C4-2B (cell line): ENCODE measurements around the gene UFC1.
"Not testable (repeated sequence)": the region's sequence is repeated elsewhere in the genome, so short reads cannot be mapped to it uniquely, and the experiment has no call there.

Source experiments
- H3K27ac ChIP-seq: fragments of 450-650 bp; 2 replicates; pipeline ENCODE4 v1.5.1; 2017
- ZFX ChIP-seq: fragments of 450-650 bp; IDR thresholded peaks from 2 replicates; pipeline ENCODE4 v1.6.1; 2017
- TF ChIP-seq, protein P1 (sequence below): fragments of 450-650 bp; conservative IDR thresholded peaks from 2 replicates; pipeline ENCODE4 v1.5.1; 2017; ENCODE audit warnings: mild to moderate bottlenecking

UFC1 gene

DNA sequence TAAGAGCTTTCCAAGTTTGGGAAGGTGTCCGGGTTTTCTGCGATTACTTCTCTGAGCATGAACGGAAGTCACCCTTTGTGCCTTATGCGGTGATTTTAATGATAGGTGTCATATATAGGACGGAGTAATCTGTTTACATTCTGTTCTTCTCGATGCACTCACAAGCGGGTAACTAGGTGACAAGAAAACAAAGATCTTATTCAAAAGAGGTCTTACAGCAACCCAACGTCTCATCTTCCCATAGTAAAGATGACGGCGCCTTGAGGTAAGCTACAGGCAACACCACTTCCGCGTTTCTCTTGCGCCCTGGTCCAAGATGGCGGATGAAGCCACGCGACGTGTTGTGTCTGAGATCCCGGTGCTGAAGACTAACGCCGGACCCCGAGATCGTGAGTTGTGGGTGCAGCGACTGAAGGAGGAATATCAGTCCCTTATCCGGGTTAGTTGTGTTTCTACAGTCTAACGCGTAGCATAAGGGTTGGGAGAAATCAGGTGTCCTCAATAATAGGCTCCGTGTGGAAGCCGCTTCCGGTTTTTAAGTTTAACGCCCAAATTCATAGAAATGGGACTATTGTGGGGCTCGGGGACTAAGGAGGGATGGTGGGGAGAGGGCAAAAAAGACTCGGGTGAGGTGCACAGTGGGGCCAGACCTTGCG lies at the start of gene UFC1:
Gene UFC1, plus strand, starts transcription at position 297 of the 656 bp plus-strand sequence. Its CDS starts 20 bp downstream, at position 317.
- TF ChIP-seq, protein P1, sequence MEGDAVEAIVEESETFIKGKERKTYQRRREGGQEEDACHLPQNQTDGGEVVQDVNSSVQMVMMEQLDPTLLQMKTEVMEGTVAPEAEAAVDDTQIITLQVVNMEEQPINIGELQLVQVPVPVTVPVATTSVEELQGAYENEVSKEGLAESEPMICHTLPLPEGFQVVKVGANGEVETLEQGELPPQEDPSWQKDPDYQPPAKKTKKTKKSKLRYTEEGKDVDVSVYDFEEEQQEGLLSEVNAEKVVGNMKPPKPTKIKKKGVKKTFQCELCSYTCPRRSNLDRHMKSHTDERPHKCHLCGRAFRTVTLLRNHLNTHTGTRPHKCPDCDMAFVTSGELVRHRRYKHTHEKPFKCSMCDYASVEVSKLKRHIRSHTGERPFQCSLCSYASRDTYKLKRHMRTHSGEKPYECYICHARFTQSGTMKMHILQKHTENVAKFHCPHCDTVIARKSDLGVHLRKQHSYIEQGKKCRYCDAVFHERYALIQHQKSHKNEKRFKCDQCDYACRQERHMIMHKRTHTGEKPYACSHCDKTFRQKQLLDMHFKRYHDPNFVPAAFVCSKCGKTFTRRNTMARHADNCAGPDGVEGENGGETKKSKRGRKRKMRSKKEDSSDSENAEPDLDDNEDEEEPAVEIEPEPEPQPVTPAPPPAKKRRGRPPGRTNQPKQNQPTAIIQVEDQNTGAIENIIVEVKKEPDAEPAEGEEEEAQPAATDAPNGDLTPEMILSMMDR = no peak
- TF ChIP-seq ZFX = no peak
- peak within 1 kb of the TSS; percentile 98 for H3K27ac ChIP-seq

GRCh38 chr1:161106431-161106830 lies 47.3 kb upstream of the UFC1 start:
- TF ChIP-seq ZFX = no peak
- TF ChIP-seq, protein P1 = no peak
- H3K27ac ChIP-seq = no peak overlapping the region

- no peak overlapping the region for H3K27ac ChIP-seq
- TF ChIP-seq ZFX = no peak
- TF ChIP-seq, protein P1 = no peak
Observed at GRCh38 chr1:161111117-161111516, 42.7 kb upstream of the UFC1 start.

- TF ChIP-seq, protein P1 = no peak
- no peak for TF ChIP-seq ZFX
- no peak overlapping the region for H3K27ac ChIP-seq
Observed at GRCh38 chr1:161111527-161111926, 42.3 kb upstream of the UFC1 start.

DNA sequence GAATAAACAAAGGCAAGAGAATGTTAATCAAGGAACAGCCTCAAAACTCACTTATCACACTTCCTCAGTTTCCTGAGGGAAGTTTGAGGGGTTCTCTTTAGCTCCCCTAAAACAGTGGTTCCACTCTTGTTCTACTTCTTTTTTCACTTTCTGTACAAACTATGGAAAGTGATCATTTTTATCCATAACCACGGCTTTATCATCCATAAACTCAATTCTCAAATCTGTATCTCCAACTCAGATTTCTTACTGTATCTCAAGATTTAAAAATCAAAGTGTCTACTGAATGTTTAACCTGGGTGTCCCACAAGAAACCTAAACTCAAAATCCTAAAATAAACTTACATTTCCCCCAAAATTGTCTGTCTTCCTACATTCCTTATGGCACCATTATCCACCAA lies 39.9 kb upstream of the UFC1 start:
- no peak overlapping the region for H3K27ac ChIP-seq
- TF ChIP-seq, protein P1 = no peak
- no peak for TF ChIP-seq ZFX

DNA sequence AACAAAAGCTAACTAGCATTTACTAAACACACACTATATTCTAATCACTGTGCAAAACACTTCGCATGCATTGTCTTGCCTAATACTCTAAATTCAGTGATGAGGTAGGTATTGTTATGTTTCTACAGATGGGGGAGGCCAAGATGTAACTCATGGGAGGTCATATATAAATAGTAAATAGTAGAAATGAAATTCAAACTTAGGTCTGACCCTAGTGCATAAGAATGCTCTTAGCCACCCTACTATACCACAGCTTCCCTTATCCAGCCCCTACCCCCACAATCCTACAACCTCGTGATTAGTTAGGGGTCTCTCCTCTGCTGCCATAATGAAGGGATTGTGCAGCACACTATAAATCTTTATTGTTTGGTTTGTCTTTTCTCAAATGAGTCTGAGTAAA lies 39.2 kb upstream of the UFC1 start:
- TF ChIP-seq ZFX = no peak
- TF ChIP-seq, protein P1 = no peak
- H3K27ac ChIP-seq = no peak overlapping the region

DNA sequence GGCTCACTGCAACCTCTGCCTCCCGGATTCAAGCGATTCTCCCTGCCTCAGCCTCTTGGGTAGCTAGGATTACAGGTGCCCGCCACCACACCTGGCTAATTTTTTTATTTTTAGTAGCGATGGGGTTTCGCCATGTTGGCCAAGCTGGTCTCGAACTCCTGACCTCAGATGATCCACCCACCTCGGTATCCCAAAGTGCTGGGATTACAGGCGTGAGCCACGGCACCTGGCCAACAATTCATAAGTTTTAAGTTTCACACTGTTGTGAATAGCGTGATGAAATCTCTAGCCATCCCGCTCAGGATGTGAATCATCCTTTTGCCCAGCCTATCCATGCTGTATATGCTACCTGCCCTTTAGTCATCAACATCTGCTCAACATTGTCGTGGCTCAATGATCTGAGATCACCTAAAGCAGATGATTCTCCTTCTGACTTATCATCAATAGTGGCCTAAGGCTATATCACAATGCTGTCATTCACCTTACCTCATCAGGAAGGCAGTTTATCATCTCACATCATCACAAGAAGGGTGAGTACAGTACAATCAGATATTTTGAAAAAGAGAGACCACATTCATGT lies 38.6 kb upstream of the UFC1 start:
- H3K27ac ChIP-seq = no peak overlapping the region
- no peak for TF ChIP-seq ZFX
- TF ChIP-seq, protein P1 = no peak

- not testable (repeated sequence) for H3K27ac ChIP-seq
Observed at GRCh38 chr1:161115961-161116360, 37.8 kb upstream of the UFC1 start.
